ENCODE results near the gene EFCAB9. TPM values are rescaled to one million over a fixed set of nuclear protein-coding genes. Genes with fewer than 3 reads are reported as not detected.
"Not testable (repeated sequence)": the region's sequence is repeated elsewhere in the genome, so short reads cannot be mapped to it uniquely, and the experiment has no call there.

EFCAB9 gene
- total and polyA plus RNA-seq, 8 donors: not detected

DNA sequence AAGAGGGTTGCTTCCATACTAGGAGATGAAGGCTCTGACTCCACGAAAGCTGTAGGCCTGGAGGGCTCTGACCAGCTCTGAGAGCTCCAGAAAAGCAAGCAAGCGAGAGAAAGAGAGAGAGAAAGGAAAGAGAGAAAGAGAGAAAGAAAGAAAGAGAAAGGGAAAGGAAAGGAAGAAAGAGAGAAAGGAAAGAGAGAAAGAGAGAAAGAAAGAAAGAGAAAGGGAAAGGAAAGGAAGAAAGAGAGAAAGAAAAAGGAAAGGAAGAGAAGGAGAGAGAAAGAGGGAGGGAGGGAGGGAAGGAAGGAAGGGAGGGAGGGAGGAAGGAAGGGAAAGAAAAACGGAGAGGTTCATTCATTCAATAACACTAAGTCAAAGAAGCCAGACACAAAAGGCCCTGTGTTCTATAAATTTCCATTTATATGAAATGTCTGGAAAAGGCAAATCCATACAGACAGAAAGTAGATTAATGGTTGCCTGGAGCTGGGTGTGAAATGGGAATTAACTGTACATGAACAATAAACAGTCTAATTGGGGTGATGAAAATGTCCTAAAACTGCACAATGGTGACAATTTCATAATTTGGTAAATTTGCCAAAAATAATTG lies 4.2 kb upstream of the EFCAB9 start:
- Histone ChIP-seq H3K4me3 (no peak overlapping the region), H3K4me1 (peaks cover 0 to 4% (median 0%) of the 10 kb centered on the region in 3 donors), H3K36me3 (no peaks in the 10 kb centered on the region), H3K27ac (no peak overlapping the region), H3K9me3 (no peaks in the 10 kb centered on the region), H3K27me3 (no peaks in the 10 kb centered on the region)
- intact Hi-C loops (cut with DNase I): loop anchor here in 2 of 3 donors (5.0 kb wide), 1 partner anchor 82 kb away; no protein-coding TSS in a partner anchor
- 80 to 87% methylated on average over 3 of the region's 3 CpGs for WGBS, 2 donors
- TF ChIP-seq, protein P1, sequence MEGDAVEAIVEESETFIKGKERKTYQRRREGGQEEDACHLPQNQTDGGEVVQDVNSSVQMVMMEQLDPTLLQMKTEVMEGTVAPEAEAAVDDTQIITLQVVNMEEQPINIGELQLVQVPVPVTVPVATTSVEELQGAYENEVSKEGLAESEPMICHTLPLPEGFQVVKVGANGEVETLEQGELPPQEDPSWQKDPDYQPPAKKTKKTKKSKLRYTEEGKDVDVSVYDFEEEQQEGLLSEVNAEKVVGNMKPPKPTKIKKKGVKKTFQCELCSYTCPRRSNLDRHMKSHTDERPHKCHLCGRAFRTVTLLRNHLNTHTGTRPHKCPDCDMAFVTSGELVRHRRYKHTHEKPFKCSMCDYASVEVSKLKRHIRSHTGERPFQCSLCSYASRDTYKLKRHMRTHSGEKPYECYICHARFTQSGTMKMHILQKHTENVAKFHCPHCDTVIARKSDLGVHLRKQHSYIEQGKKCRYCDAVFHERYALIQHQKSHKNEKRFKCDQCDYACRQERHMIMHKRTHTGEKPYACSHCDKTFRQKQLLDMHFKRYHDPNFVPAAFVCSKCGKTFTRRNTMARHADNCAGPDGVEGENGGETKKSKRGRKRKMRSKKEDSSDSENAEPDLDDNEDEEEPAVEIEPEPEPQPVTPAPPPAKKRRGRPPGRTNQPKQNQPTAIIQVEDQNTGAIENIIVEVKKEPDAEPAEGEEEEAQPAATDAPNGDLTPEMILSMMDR (IDR thresholded peaks at IDR 0.05): no peak
- FAIRE-seq: no peak
- no peak for DNase-seq
- no peak for ATAC-seq

DNA sequence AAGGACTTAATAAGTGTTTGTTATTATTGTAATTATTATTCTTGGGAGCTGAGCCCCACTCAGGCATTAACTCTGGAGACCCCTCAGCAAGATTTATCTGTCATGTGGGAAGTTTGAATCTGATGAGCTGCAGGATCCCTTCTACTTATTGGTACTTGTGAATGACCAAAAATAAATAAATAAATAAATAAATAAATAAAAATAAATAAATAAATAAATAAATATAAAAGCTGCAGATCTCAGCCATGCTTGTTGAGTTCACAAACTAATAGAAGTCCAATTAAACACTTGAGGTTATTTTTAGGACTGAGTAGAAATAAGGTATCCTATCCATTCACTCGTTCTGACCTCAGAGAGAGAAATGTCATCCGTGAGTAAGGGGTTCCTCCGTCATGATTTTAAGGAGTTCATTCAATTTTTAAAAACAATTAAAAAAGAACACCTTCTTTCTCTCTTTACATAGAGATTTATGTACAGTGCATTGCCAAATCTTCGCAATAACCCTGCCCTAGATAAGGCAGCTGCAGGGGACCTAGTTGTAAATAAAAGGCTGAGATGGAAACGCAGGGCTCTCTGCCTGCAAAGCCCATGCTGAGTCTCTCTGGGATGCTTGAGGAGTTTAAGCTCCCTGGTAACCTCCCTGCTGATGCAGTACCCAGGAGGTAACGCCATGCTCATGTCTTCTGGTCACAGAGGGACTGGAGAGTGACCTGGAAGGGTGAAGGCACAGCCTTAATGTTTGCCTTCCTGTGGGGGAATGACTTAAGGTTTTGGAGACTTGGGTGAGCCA lies 1.2 kb downstream of the EFCAB9 start:
- H3K4me1 ChIP-seq: no peaks in the 10 kb centered on the region
- H3K9me3 ChIP-seq: no peaks in the 10 kb centered on the region
- WGBS, 2 donors: 57 to 62% methylated on average over 6 of the region's 6 CpGs
- FAIRE-seq: no peak
- no peak overlapping the region for H3K27ac ChIP-seq
- no peaks in the 10 kb centered on the region for H3K36me3 ChIP-seq
- H3K27me3 ChIP-seq: no peaks in the 10 kb centered on the region
- intact Hi-C loops (cut with DNase I): no loop called here
- ATAC-seq: no peak
- H3K4me3 ChIP-seq: no peak overlapping the region
- TF ChIP-seq, protein P1 (IDR thresholded peaks at IDR 0.05): no peak
- no peak for DNase-seq

DNA sequence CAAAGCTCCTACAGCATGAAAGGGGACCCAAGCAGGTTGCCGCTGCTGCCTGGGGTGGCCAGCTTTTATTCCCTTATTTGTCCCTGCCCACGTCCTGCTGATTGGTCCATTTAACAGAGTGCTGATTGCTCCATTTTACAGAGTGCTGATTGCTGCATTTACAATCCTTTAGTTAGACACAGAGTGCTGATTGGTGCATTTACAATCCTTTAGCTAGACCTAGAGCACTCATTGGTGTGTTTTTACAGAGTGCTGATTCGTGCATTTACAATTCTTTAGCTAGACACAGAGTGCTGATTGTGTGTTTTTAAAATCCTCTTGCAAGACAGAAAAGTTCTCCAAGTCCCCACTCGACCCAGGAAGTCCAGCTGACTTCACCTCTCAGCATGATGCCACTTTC lies 3.8 kb downstream of the EFCAB9 start:
- H3K9me3 ChIP-seq; DNase-seq; ATAC-seq; intact Hi-C loops (cut with DNase I); H3K27me3 ChIP-seq; H3K27ac ChIP-seq; H3K36me3 ChIP-seq; H3K4me1 ChIP-seq; FAIRE-seq; H3K4me3 ChIP-seq: not testable (repeated sequence)
- WGBS, 2 donors: 77 to 85% methylated on average over 4 of the region's 4 CpGs

DNA sequence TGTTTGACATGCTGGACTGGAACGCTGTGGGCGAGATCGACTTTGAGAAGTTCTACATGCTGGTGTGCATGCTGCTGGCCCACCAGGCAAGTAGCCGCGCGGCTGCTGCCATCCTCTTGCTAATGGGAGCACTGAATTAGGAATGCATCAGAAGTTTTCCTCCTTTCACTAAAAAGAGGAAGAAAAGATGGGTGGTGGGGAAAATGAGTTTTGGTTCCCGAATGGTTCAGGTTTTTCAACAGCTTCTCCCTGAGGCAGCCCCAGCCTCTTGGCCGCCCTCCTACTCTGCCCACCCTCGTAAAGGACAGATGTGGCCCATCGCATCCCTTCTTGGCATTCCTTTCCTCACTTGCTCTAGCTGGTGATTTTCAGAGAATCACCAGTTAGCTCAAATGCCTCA lies 5.5 kb downstream of the EFCAB9 start:
- H3K27ac ChIP-seq: no peak overlapping the region
- intact Hi-C loops (cut with DNase I): no loop called here
- no peak overlapping the region for H3K4me3 ChIP-seq
- no peaks in the 10 kb centered on the region for H3K27me3 ChIP-seq
- 77 to 81% methylated on average over 10 of the region's 10 CpGs for WGBS, 2 donors
- ATAC-seq: no peak
- TF ChIP-seq, protein P1 (IDR thresholded peaks at IDR 0.05): no peak
- H3K4me1 ChIP-seq: no peaks in the 10 kb centered on the region
- no peaks in the 10 kb centered on the region for H3K9me3 ChIP-seq
- no peak for DNase-seq
- no peaks in the 10 kb centered on the region for H3K36me3 ChIP-seq
- no peak for FAIRE-seq

DNA sequence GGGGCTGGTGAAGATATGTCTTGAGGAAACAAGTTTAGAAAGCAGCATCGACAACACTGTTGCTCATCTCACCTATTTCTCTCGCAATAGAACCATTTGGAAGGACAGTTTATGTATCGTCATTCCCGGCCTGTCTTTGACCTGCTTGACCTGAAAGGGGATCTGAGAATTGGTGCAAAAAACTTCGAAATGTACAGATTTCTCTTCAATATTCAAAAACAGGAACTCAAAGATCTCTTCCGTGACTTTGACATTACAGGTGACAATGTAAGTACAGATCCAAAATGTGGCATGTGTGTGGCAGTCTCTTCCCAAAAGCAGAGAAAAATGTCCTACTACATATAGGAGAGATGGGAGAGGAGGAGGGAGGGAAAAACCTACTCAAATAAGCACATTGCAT lies 6.5 kb downstream of the EFCAB9 start:
- no peak for DNase-seq
- ATAC-seq: no peak
- Histone ChIP-seq H3K4me1 (no peaks in the 10 kb centered on the region), H3K36me3 (no peaks in the 10 kb centered on the region), H3K9me3 (no peaks in the 10 kb centered on the region), H3K27ac (no peak overlapping the region), H3K27me3 (no peaks in the 10 kb centered on the region), H3K4me3 (no peak overlapping the region)
- WGBS, 2 donors: 85 to 92% methylated on average over 6 of the region's 6 CpGs
- TF ChIP-seq, protein P1 (IDR thresholded peaks at IDR 0.05): no peak
- intact Hi-C loops (cut with DNase I): no loop called here
- no peak for FAIRE-seq

DNA sequence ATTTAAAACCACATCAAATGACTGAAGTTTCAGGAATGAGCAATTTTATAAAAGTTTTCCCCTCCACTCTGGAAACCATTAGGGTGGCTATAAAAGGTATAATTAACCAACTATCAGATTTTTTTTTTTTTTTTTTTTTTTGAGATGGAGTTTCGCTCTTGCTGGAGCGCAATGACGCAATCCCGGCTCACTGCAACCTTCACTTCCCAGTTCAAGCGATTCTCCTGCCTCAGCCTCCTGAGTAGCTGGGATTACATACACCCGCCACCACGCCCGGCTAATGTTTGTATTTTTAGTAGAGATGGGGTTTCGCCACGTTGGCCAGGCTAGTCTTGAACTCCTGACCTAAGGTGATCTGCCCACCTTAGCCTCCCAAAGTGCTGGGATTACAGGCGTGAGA lies 12.0 kb downstream of the EFCAB9 start:
- H3K36me3 ChIP-seq; H3K4me1 ChIP-seq; H3K27ac ChIP-seq; intact Hi-C loops (cut with DNase I); ATAC-seq; H3K9me3 ChIP-seq; H3K27me3 ChIP-seq; FAIRE-seq; DNase-seq; H3K4me3 ChIP-seq: not testable (repeated sequence)
- 91 to 96% methylated on average over 11 of the region's 11 CpGs for WGBS, 2 donors
